ENCODE measurements around the gene TNFRSF19.
"Not testable (repeated sequence)": the region's sequence is repeated elsewhere in the genome, so short reads cannot be mapped to it uniquely, and the experiment has no call there.

The TNFRSF19 gene, protein sequence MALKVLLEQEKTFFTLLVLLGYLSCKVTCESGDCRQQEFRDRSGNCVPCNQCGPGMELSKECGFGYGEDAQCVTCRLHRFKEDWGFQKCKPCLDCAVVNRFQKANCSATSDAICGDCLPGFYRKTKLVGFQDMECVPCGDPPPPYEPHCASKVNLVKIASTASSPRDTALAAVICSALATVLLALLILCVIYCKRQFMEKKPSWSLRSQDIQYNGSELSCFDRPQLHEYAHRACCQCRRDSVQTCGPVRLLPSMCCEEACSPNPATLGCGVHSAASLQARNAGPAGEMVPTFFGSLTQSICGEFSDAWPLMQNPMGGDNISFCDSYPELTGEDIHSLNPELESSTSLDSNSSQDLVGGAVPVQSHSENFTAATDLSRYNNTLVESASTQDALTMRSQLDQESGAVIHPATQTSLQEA

DNA sequence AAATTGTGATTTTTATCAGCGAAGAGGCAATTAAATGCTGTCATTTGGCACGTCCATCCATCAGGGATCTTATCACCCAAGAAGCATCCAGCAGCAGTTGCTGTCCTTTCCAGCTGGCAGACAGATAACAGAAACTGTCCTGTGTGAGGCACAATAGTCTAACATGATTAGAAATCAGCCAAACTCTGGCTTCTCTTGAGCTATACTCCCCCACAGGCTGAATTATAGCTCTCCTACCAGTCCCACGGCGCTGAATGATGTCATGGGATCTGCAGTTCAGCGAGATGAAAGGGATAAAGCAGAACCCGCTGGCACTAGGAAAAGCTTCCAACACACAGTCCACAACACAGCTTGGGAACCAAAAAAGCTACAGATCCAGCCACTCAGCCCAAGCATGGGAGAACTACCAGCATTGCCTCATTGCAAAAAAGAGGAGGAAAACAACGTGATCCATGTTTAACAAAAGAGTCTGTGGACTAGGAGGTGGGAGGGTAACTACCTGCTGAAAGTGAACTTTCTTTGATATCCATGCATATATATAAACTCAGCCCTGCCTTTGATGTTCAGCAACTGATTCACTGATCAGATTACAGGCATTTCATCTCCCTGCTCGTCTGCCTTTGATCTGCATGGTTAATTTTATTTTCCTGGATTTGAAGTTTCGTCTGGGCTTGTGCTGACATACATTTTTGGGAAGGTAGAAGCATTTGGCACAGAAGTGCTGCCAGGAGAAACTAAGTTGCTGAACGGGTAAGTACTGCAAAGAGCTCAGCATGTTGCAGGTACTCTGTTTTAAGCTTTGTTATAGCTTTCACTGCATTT lies at the start of gene TNFRSF19:
Gene TNFRSF19, plus strand, starts transcription at position 314 of the 822 bp plus-strand sequence. CDS start 19,772 bp downstream, outside the sequence.
- DNase-seq, result no peak

DNA sequence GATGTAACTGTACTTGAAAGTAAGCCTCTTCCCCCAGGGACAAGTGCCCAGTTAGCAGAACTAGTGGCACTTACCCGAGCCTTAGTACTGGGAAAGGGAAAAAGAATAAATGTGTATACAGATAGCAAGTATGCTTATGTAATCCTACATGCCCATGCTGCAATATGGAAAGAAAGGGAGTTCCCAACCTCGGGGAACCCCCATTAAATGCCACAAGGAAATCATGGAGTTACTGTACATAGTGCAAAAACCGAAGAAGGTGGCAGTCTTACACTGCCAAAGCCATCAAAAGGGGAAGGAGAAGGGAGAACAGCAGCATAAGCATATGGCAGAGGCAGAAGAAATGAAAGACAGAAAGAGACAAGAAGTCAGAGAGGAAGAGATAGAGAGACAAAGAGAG lies 40.3 kb upstream of the TNFRSF19 start:
- not testable (repeated sequence) for DNase-seq

DNA sequence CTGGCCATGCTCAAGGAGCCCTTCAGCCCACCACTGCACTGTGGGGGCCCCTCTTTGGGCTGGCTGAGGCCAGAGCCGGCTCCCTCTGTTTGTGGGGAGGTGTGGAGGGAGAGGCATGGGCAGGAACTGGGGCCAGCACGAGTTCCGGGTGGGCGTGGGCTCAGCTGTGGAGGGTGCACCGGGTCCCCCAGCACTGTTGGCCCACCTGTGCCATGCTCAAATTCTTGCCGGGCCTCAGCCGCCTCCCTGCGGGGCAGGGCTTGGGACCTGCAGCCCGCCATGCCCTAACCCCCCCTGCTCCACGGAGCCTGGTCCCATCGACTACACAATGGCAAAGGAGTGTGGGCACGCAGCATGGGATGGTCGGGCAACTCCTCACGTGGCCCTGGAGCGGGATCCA lies 38.8 kb upstream of the TNFRSF19 start:
- no peak for DNase-seq

DNA sequence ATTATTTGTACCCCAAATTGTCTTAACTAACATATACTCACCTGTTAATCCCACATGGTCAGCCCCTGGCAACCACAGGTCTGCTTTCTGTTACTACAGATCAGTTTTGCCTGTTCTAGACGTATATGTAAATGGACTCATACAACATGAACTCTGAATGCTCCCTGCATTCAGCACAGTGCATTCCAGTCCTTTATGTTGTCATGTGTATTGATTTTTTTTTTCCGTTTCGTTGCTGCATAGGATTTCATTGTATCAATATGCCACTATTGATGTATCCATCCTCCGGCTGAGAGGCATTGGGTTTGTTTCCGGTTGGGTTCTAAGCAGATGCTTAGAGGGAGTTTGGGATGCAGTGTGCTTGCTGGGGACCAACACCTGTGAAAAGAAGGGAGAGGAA lies 36.1 kb upstream of the TNFRSF19 start:
- no peak for DNase-seq

DNA sequence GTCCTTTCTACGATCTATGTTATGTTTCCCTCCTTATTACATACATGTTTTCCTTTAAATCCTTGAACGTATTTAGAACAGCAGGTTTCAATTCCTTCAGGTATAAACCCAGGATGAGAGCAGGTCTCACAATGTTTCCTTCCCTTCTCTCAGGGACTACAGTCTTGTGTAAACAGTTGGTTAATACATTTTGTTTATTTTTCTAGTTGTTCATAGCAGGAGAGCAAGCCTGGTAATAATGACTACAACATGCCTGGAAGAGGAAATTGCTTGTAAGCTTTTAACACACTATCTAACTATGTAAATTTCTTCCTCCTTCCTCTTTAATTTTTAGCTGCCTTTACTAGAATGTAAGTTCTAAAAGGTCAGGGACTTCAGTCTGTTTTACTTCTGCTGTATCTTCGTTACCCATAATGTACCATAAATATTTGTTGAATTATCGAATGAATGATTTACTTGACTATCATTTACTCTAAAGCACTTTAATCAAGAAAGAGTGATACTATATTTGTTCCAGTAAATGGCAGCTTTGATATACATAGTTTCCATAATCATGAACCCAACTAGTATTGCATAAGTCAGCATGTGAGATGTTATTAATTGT lies 28.9 kb upstream of the TNFRSF19 start:
- no peak for DNase-seq

DNA sequence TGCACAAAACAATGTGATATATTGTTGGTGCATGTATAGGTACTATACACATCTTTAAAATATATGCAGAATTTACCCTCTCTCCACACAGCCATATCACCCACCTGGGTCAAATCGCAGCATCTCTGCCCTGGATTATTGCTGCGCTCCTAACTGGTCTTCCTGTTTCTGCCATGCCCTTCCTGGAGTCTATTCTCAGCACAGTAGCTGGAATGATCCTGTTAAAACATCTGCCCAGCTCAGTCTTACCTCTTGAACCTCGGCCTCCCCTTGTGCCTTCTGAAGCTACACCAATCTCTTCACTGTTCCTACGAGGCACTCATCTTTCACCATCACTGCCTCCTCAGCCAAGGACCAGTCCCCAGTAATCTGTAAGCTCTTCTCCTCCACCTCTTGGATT lies 25.5 kb upstream of the TNFRSF19 start:
- DNase-seq, result no peak

DNA sequence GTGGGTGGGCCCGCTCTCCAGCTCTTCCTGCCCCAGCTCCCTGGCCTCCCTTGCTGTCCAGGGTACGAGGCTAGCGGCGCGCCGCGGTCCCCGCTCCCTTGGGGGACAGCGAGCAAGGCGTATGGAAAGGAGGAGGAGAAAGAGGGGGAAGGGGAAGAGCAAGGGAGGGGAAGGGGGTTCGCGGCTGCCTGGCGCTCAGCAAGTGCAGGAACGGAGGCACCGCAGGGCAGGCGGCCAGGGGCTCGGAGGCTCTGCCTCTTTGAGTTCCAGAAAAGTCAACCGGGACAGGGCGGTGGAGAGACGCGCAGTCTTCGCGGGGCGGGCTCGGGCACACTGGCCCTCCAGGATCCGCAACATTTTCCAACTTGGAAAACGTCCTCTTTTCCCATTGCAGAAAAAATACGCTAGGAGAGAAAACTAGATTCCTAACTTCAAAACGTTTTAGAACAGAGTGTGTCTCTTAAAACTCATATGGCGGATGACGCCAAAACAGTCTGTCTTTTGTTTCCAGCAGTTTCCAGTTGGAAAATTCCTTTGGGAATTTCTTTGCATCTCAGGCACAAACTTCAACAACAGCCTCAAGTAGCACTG lies 23.1 kb upstream of the TNFRSF19 start:
- DNase-seq, result no peak

DNA sequence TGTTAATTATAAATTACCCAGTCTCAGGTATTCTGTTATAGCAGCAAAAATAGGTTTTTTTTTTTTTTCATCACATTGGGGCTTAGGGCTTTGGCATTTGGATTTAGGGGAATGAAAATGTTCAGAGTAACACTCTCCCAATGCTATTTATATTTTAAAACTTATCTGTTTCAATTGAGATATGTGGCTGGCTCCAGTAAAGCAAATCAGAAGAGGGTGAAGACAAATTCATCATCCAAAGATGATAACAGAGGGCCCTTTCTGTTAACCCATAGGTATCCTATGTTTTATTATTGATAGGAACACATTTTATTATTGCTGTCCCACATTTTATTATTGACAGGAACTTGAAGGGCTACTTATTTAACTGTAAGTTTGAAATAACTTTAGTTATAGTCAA lies 20.5 kb upstream of the TNFRSF19 start:
- DNase-seq, result no peak

DNA sequence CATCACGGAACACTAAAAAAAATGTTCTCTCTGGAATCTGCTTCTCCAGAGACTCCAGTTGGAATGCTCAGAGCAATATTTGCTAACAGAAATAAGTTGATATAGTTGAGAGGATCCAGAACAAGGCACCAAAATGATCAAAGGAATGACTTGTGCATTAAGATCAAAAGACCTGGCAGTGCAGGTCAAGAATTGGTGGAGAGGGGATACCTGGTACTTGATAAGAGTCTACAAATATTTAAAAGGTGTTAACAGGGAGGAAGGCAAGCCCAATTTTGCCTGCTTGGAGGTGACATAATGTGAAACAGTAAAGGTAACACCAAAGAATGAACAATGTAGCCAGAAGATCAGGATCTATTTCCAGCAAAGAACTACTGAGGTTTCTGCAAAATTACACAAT lies 20.0 kb upstream of the TNFRSF19 start:
- no peak for DNase-seq

DNA sequence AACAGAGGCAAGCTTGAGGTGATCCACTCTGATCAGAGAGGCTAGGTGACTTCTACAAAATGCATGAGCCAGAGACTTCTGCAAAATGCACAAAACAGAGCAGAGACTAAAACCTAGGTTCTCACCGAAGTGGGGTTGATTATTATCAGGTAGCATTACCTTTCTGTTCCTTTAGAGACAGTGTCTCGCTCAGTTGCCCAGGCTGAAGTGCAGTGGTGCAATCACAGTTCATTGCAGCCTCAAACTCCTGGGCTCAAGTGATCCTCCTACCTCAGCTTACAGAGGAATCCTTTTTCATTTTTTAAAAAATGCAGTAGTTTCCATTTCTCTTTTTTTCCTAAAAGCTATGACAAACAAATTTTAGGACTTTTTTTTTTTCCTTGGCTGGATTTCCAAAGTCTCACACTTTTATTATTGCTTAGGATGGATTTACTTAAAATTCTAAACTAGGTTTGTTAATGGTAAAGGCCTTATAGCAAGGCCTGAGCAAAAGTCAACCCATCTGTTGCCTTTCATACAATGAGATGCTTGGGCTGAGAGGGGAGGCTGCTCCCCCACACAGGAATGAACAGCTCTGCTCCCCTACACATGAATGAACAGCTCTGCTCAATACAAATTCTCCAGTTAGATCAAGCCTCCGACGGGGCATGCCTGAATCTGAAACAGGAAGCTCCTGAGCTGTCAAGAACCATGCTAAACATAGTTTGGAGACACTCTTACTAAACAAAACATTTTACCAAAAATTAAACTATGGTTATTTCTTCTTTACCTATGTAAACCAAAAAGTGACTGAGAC lies 18.8 kb upstream of the TNFRSF19 start:
- no peak for DNase-seq

DNA sequence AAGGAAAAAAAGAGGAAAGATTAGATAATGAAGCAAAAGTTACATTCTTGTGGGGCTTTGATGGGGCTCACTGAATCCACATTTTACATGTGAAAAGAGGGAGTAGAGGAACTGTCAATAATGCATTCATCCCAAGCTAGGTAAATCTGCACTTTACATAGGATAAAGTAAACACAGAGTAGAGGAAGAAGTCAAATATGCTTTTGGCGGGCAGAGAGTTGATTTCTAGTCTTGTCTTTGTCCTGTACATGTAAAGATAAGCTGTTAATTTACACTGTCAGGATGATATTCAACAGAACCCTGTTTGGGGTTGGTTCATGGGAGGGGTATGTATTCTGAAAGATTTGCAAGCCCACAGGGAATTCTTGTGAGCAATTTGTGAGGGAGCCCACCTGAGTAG lies 18.0 kb upstream of the TNFRSF19 start:
- no peak for DNase-seq

DNA sequence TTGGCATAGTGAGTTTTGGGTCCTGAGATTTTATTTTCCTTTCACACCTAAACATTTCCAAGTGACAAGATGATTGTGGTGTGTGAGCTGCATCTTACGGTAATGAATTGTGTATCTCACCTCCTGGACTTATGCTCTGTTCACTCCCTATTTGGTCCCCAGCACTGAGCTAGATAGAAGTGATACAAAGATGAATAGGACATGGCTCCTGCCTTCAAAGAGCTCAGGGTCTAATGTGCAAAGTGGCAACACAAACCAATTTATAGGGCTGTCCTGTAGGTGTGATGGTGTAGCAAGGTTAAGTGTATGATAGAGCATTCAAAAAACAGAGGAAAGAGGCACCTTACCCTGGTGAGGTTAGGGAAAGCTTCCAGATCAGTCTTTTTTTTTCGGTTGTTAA lies 17.6 kb upstream of the TNFRSF19 start:
- no peak for DNase-seq

DNA sequence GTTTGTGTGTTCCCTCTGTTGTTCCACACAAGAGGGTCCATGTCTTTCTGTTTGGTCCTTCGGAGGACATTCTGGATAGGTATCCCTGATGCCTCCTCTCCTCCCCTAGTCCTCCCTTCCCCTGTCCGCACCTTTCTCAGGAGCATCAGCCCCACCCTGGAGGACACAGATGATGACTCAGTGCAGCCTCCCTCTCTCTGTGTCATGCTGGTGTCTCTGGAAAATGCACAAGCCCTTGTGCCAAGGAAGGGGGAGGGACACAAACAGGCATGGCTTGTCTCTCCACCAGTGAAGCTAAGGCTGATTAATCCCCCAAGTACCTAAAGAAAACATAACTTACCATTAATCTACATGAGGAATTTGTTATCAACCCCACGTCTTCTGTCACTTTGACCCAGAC lies 16.2 kb upstream of the TNFRSF19 start:
- DNase-seq, result no peak

DNA sequence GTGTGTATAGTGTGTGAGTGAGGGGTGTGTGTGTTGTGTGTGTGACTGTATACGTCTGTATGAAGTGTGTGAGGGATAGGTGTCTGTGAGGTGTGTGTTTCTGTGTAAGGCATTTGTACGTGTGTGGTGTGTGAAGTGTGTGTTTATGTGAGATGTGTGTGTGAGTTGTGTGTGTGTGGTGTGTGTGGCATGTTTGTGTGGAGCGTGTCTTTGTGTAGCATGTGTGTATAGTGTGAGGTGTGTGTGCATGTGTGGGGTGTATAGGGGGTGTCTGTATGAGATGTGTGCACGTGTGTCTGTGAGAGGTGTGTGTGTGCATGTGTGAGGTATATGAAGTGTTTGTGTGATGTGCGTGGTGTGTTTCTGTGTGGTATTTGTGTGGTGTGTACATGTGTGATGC lies 13.2 kb upstream of the TNFRSF19 start:
- DNase-seq, result no peak

DNA sequence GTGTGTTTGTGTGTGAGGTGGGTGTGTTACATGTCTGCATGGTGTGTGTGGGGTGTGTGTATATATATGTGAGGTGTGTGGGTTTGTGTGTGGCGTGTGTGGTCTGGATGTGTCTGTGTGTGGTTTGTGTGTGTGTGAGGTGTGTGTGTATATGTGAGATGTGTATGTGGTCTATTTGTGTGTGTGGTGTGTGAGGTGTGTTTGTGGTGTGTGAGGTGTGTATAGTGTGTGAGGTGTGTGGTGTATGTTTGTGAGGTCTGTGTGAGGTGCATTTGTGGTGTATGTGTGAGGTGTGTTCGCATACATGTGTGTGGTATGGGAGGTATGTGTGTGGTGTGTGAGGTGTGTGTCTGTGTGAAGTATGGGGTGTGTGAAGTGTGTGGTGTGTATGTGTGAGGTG lies 12.5 kb upstream of the TNFRSF19 start:
- DNase-seq, result no peak

DNA sequence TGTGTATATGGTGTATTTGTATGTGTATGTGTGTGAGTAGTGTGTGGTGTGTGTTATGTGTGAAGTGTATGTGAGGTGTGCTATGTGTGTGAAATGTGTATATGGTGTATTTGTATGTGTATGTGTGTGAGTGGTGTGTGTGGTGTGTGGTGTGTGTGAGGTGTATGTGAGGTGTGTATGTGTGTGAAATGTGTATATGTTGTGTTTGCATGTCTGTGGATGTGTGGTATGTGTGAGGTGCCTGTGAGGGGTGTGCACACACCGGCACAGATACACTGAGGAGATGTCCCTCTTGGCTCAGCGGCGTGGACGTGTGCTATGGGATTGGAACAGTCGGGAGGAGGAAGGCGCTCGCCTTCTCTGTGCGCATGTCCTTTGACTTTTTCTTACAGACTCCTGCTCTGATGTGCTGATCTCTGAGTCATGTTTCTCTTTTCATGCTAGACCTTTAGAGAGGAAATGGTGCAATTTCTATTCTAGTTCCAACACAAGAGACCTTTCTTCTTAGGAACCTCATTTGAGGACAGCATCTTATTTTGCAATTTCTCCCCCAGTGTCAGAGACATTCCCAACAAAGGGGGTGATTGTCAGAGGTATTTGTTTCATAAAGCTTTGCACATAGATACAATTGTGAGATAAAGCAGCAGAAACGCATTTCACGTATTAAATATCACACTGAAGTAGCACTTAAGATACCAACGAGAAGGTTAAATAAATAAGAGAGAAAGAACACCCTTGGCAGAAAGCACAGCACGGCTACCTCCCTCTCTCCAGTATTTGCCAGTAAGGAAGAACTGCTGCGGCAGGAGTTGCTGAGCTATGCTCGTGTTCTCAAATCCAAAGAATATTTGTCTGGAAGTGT lies 11.3 kb upstream of the TNFRSF19 start:
- no peak for DNase-seq

DNA sequence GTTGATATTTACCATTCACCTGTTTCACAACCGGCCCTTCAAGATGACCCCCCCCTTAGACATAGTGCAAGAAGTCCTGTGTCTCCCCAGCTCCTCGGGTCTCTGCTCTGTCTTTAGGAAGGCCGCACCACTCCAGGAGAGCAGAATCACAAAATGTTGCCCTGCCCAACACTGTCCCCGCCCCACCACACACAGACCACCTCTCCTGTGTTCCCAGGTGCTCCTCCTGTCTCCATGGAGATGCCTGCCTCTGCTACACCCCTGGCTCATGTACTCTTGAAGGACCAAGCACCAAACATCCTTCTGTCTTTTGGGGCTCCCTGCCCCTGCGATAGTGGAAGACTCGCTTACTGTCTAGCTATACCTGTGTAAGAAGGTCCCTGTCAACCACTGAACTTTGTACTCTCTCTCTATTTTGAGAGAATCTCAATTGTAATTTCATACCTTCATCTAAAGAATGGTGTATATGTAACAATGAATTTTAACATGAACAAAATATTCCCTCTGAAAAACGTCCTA lies 9.6 kb upstream of the TNFRSF19 start:
- DNase-seq, result no peak

DNA sequence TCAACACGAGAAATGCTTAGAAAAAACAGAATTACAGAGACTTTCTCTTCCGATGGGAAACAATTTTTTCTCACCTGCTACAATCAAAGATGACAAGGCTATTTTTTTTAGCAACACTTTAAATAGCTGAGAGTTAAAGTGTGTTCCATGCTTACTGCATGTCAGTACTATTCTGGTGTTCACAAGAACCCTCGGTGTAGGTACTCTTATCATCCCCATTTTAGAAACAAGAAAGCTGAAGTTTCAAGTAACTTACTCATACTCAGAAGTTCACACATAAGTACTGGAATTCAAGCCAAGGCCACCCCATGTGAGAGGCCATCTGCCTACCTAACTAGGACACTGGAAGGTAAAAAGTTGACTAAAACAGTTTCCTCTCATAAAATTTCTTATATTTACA lies 9.0 kb upstream of the TNFRSF19 start:
- no peak for DNase-seq

DNA sequence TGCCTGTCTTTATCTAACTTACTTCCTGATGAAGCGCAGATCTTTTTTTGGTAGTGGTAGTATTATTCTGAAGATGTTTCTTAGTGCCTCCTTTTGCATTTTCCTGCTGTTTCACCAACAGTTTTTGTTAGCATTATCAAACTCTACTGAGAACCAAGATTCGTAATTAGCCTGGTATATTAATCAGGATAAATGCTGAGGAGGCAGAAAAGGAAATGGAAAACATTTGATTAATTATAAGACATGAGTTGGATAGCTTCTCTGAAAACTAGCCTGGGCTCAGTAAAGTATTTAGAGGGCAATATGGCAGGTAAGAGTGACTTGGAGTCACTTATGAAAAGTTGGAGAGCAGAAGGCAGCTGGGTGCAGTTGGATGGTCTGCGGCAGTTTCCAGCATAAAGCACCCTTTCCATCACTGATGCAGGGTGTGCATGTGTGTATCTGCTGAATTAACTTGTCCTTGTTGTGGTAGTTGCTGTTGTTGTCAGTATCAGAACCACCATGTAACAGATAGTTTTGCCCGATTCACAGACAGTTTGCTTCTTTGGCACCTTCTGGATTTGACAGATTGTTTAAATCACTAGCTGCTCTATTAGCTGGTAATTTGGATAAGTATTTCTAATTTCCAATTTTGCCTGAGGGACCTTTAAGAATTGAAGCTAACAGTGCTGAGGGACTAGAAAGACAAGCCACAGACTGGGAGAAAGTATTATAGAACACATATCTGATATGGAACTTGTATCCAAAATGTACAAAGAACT lies 6.9 kb upstream of the TNFRSF19 start:
- no peak for DNase-seq

DNA sequence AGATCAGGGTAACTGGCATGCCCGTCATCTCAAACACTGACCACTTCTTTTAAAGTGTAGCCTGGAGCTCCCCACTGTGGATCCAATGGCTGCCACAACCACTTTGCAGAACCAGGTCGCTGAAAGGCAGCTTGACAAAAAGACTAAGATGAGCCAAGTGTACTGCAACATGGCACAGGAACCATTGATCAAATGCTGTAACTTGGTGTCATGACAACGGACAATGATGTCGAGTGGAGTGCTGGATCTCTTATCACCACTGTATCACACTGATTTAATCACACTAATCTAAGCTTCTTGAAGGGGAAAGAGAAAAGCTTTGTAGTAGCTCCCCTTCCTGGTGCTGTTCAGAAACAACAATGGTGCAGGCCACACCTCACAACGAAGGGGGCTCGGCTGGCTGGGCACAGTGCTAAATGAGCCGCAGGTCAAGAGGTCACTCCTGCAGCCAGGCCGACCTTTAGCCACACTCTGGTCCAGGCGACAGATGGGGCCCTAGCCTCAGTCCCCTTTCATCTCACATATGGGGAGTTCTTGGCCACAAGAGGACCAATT lies 2.2 kb upstream of the TNFRSF19 start:
- no peak for DNase-seq

Measured in stimulated activated CD4-positive, alpha-beta T cell treated with anti-CD3 and anti-CD28 coated beads, Interleukin-12 subunit alpha, Interleukin-12 subunit beta, amount 100 ng/mL, for 4 hours (primary cell).